K562 (cell line): ENCODE results near the gene PRSS35. TPM values are rescaled to one million over a fixed set of nuclear protein-coding genes. Genes with fewer than 3 reads are reported as not detected.

ENCODE experiments used
- ATAC-seq: fragments of 200-7000 bp; cut with Tn5 transposase; 3 replicates; pipeline ENCODE4 v1.9.1; 2020; ENCODE audit warnings: moderate library complexity
- BruUV-seq: library from RNA; stranded (reverse); fragments of 400-500 nt; replicated peaks from 2 replicates; lab custom pipeline; 2021; lab: Mats Ljungman, UMichigan
- CTCF ChIA-PET: fragments of 300-600 bp; formaldehyde crosslinking; extraction: SDS; loops from one replicate; lab custom pipeline; 2021; ENCODE audit warnings: low intra/inter-chr PET ratio; lab: Yijun Ruan, JAX
- POLR2A ChIA-PET: fragments of 300-600, 350-650 bp; sonication (Branson Sonifier 250); formaldehyde crosslinking; extraction: SDS; loops from one replicate; lab custom pipeline; 2021; ENCODE audit warnings: antibody characterized with exemption, inconsistent platforms; lab: Yijun Ruan, JAX
- DNase-seq, 4 experiments: peaks; one replicate each; pipeline versions ENCODE4 v3.0.0 to v3.0.0-alpha.2; 2011 to 2018; ENCODE audit warnings: low spot score in 3 of 4, mixed read lengths in 3 of 4; ENCODE audit errors: extremely low read depth in 1 of 4
- FAIRE-seq: peaks from 2 replicates; lab custom pipeline; 2011; peaks lifted over from hg19 to GRCh38; lab: Jason Lieb, UNC
- H2AFZ ChIP-seq: 2 replicates; pipeline ENCODE4 v1.6.0; 2011; ENCODE audit warnings: low read depth, low read length, control low read depth, inconsistent platforms
- H3K27ac ChIP-seq: fragments of 200-600 bp; 3 replicates; pipeline ENCODE4 v1.8.0; 2011; ENCODE audit warnings: low read depth, mild to moderate bottlenecking, control low read depth, inconsistent platforms, low read length, moderate library complexity, mixed read lengths; ENCODE audit errors: extremely low read depth
- H3K27me3 ChIP-seq, 2 experiments: fragments of 300-600 bp in 1 of 2; 2 replicates in 1 of 2; 3 replicates in 1 of 2; pipeline versions ENCODE4 v1.6.0 to v1.8.0; 2011; ENCODE audit warnings: inconsistent platforms in 2 of 2, low read length in 2 of 2, mild to moderate bottlenecking in 1 of 2, mixed read lengths in 1 of 2, moderate library complexity in 1 of 2; ENCODE audit not compliant: control insufficient read depth in 2 of 2, insufficient read depth in 2 of 2
- H3K36me3 ChIP-seq: fragments of 300-600 bp; 3 replicates; pipeline ENCODE4 v1.8.0; 2011; ENCODE audit warnings: mild to moderate bottlenecking, low read length, inconsistent platforms; ENCODE audit not compliant: control insufficient read depth, insufficient read depth
- H3K4me1 ChIP-seq, 2 experiments: fragments of 200-600 bp in 1 of 2; replicated peaks in 1 of 2; 2 replicates in 1 of 2; 3 replicates in 1 of 2; pipeline versions ENCODE4 v1.5.1 to v1.8.0; 2011; ENCODE audit warnings: inconsistent platforms in 2 of 2, low read length in 2 of 2, mild to moderate bottlenecking in 1 of 2, mixed read lengths in 1 of 2, moderate library complexity in 1 of 2; ENCODE audit not compliant: control insufficient read depth in 2 of 2, insufficient read depth in 2 of 2
- H3K4me2 ChIP-seq: 2 replicates; pipeline ENCODE4 v1.6.1; 2011; ENCODE audit warnings: low read length, control low read depth, inconsistent platforms, mixed read lengths; ENCODE audit not compliant: insufficient read depth
- H3K4me3 ChIP-seq: fragments of 200-600 bp; sonication (generic), shearing (Covaris generic); 2 replicates; pipeline ENCODE4 v1.5.1; 2016; ENCODE audit warnings: control low read depth, inconsistent platforms
- H3K79me2 ChIP-seq: fragments of 200-600 bp; 3 replicates; pipeline ENCODE4 v1.8.0; 2011; ENCODE audit warnings: low read length, inconsistent platforms; ENCODE audit not compliant: control insufficient read depth, insufficient read depth
- H3K9ac ChIP-seq, 2 experiments: 2 replicates each; pipeline versions ENCODE4 v1.6.0 to v1.6.1; 2011; ENCODE audit warnings: low read depth in 2 of 2, low read length in 2 of 2, control low read depth in 1 of 2, inconsistent platforms in 1 of 2, mild to moderate bottlenecking in 1 of 2, mixed read lengths in 1 of 2; ENCODE audit not compliant: insufficient read depth in 1 of 2
- H3K9me1 ChIP-seq: one replicate; pipeline ENCODE4 v1.6.0; 2011; ENCODE audit warnings: inconsistent platforms, mild to moderate bottlenecking, low read length, moderate library complexity; ENCODE audit not compliant: control insufficient read depth, insufficient read depth
- H3K9me3 ChIP-seq: replicated peaks from 2 replicates; pipeline ENCODE4 v1.5.1; 2011; ENCODE audit warnings: low read depth, low read length, inconsistent platforms; ENCODE audit not compliant: control insufficient read depth, insufficient read depth
- H4K20me1 ChIP-seq: replicated peaks from 2 replicates; pipeline ENCODE4 v1.6.1; 2011; ENCODE audit warnings: low read length, inconsistent platforms, mixed read lengths; ENCODE audit not compliant: control insufficient read depth, insufficient read depth
- HCFC1 ChIP-seq: IDR thresholded peaks from 2 replicates; pipeline ENCODE4 v1.6.1; 2012; ENCODE audit warnings: low read depth, low read length, improper control_type of control experiment
- WGBS: fragments of 100-300 bp; shearing (Covaris generic); methylation state at CpG from one replicate; pipeline ENCODE4 v1.1.6; 2016; ENCODE audit warnings: low coverage, mixed read lengths; ENCODE audit not compliant: insufficient coverage; ENCODE audit errors: missing lambda C conversion rate; 5-methylcytosine and 5-hydroxymethylcytosine counted together
- in situ Hi-C: fragments of 300-500 bp; cut with MboI; formaldehyde crosslinking; loops from 4 replicates; pipeline ENCODE4 v1.15.0; 2018; ENCODE audit warnings: inconsistent platforms, mixed read lengths
- intact Hi-C: fragments of 100-400 bp; cut with micrococcal nuclease; formaldehyde crosslinking; loops from 2 replicates; pipeline ENCODE4 v1.14.2; 2022
- polyA plus RNA-seq, 8 experiments: library from polyadenylated mRNA; depleted of rRNA in 4 of 8; stranded (reverse) in 5 of 8; unstranded in 3 of 8; fragments of >200 nt; fragmentation: Nextera tagmentation in 2 of 8; fragmentation: Illumina TruSeq in 1 of 8; extraction: Ambion mirVana in 2 of 8; extraction: Trizol in 1 of 8; gene quantifications; 2 replicates each; pipeline versions ENCODE4 v1.2.1 to v1.2.3, GENCODE V29; 2011 to 2014; ENCODE audit warnings: inconsistent platforms in 1 of 8, missing spikeins in 1 of 8
- total RNA-seq, 7 experiments: library from RNA; depleted of rRNA in 6 of 7; stranded (reverse); fragments of >200 nt in 6 of 7; fragmentation: Illumina TruSeq in 2 of 7; extraction: Trizol in 2 of 7; gene quantifications; 2 replicates each; pipeline versions ENCODE4 v1.2.1 to v1.2.3, GENCODE V29; 2011 to 2021; ENCODE audit warnings: low replicate concordance in 1 of 7
- TF ChIP-seq, protein P1 (sequence below): fragments of 450-650 bp; IDR thresholded peaks from 2 replicates; pipeline ENCODE4 v1.6.1; 2016; ENCODE audit warnings: missing biosample characterization, missing genetic modification characterization
- TF ChIP-seq, protein P2 (sequence below): fragments of 250-450 bp; sonication (Bioruptor Pico); IDR thresholded peaks from 2 replicates; pipeline ENCODE4 v1.8.0; 2022; ENCODE audit warnings: moderate library complexity, mild to moderate bottlenecking, inconsistent platforms

The PRSS35 gene
- total and polyA plus RNA-seq, 9 of the 15 experiments (the other 6 are each of a cell fraction or from before 2014, with no cell fraction given), result not detected

DNA sequence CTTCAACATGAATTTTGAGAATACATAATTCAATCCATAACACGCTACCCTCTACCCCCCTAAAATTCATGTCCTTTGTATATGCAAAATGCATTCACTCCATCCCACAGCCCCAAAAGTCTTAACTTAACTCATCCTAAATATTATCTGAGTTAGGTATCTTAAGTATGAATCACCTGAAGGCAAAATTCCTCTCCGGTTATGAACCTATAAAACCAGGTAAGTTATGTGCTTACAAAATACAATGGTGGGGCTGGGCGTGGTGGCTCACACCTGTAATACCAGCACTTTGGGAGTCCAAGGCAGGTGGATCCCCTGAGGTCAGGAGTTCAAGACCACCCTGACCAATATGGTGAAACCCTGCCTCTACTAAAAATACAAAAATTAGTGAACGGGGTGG, 23.5 kb upstream of the PRSS35 start:
- no peaks in the 10 kb centered on the region for H3K36me3 ChIP-seq
- DNase-seq (no peak), FAIRE-seq (no peak), ATAC-seq (no peak)
- H3K4me3 ChIP-seq, result no peak overlapping the region
- no peaks in the 10 kb centered on the region for H3K79me2 ChIP-seq
- H3K27me3 ChIP-seq, result no peaks in the 10 kb centered on the region; a peak in 1 of 5 replicates
- H3K4me1 ChIP-seq, result no peaks in the 10 kb centered on the region
- POLR2A ChIA-PET, result no interaction called here
- in situ Hi-C loops, result no loop called here
- no peaks in the 10 kb centered on the region for H4K20me1 ChIP-seq
- H2AFZ ChIP-seq, result no peak overlapping the region
- no peak overlapping the region for H3K27ac ChIP-seq
- TF ChIP-seq, protein P1, sequence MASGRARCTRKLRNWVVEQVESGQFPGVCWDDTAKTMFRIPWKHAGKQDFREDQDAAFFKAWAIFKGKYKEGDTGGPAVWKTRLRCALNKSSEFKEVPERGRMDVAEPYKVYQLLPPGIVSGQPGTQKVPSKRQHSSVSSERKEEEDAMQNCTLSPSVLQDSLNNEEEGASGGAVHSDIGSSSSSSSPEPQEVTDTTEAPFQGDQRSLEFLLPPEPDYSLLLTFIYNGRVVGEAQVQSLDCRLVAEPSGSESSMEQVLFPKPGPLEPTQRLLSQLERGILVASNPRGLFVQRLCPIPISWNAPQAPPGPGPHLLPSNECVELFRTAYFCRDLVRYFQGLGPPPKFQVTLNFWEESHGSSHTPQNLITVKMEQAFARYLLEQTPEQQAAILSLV (tag), result no peak
- TF ChIP-seq HCFC1, result no peak
- TF ChIP-seq, protein P2, sequence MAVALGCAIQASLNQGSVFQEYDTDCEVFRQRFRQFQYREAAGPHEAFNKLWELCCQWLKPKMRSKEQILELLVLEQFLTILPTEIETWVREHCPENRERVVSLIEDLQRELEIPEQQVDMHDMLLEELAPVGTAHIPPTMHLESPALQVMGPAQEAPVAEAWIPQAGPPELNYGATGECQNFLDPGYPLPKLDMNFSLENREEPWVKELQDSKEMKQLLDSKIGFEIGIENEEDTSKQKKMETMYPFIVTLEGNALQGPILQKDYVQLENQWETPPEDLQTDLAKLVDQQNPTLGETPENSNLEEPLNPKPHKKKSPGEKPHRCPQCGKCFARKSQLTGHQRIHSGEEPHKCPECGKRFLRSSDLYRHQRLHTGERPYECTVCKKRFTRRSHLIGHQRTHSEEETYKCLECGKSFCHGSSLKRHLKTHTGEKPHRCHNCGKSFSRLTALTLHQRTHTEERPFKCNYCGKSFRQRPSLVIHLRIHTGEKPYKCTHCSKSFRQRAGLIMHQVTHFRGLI (CRISPR knock-in tag), result no peak
- WGBS, result 4% methylated on average over 4 of the region's 4 CpGs
- CTCF ChIA-PET, result no interaction called here
- intact Hi-C loops, result no loop called here
- BruUV-seq, result no TSS peak
- no peaks in the 10 kb centered on the region for H3K9me1 ChIP-seq
- H3K9me3 ChIP-seq, result no peaks in the 10 kb centered on the region
- no peak overlapping the region for H3K4me2 ChIP-seq
- H3K9ac ChIP-seq, result no peak overlapping the region
